K562 (cell line): Measurements from ENCODE around the gene FYB1. TPM values are rescaled to one million over a fixed set of nuclear protein-coding genes. Genes with fewer than 3 reads are reported as not detected.

Experiments
- ATF4 ChIP-seq: fragments of 450-650 bp; formaldehyde crosslinking; IDR thresholded peaks from 2 replicates; pipeline ENCODE4 v1.4.0; 2022; ENCODE audit warnings: mild to moderate bottlenecking, moderate library complexity
- CBFA2T3 ChIP-seq: fragments of 450-650 bp; IDR thresholded peaks from 2 replicates; pipeline ENCODE4 v1.6.1; 2017
- CBX2 ChIP-seq: fragments of 200-600 bp; sonication (generic); IDR thresholded peaks from one replicate; pipeline ENCODE4 v1.6.1; 2012; ENCODE audit warnings: mild to moderate bottlenecking, low read length, inconsistent platforms; ENCODE audit not compliant: insufficient read depth, poor library complexity, severe bottlenecking
- CCNT2 ChIP-seq: IDR thresholded peaks from 2 replicates; pipeline ENCODE4 v1.6.1; 2011; ENCODE audit warnings: borderline replicate concordance, low read depth, mild to moderate bottlenecking, moderate library complexity, mixed read lengths, low read length; ENCODE audit not compliant: insufficient read length; ENCODE audit errors: extremely low read depth
- CEBPG ChIP-seq, 3 experiments: fragments of 200-800 bp in 1 of 3; sonication (Bioruptor generic) in 1 of 3; sonication (generic) in 1 of 3; formaldehyde crosslinking in 1 of 3; IDR thresholded peaks in 2 of 3; conservative IDR thresholded peaks in 1 of 3; 2 replicates each; pipeline versions ENCODE4 v1.6.1 to v1.8.0; 2016 to 2022; ENCODE audit warnings: missing compliant biosample characterization in 2 of 3, missing genetic modification characterization in 2 of 3, mild to moderate bottlenecking in 1 of 3, missing genetic modification reagents in 1 of 3
- ERF ChIP-seq: fragments of 450-650 bp; formaldehyde crosslinking; IDR thresholded peaks from 2 replicates; pipeline ENCODE4 v1.4.0; 2020; ENCODE audit warnings: mild to moderate bottlenecking, mixed read lengths
- FOXO4 ChIP-seq: fragments of 450-650 bp; formaldehyde crosslinking; IDR thresholded peaks from 2 replicates; pipeline ENCODE4 v1.4.0; 2020; ENCODE audit warnings: mild to moderate bottlenecking, moderate library complexity
- MYNN ChIP-seq, 2 experiments: sonication (generic); formaldehyde crosslinking in 1 of 2; IDR thresholded peaks; 2 replicates each; pipeline versions ENCODE4 v1.5.0 to v1.6.1; 2016 to 2020; ENCODE audit warnings: antibody characterized with exemption in 1 of 2, missing genetic modification reagents in 1 of 2
- PATZ1 ChIP-seq: fragments of 250-450 bp; sonication (Bioruptor Pico); IDR thresholded peaks from 2 replicates; pipeline ENCODE4 v1.5.0; 2020; ENCODE audit warnings: mild to moderate bottlenecking, borderline replicate concordance
- POLR2AphosphoS5 ChIP-seq: IDR thresholded peaks from 2 replicates; pipeline ENCODE4 v1.6.1; 2011; ENCODE audit warnings: mild to moderate bottlenecking, low read depth, low read length, moderate library complexity; ENCODE audit not compliant: control insufficient read depth, insufficient read depth
- REST ChIP-seq, 2 experiments: fragments of 450-650 bp; formaldehyde crosslinking in 1 of 2; IDR thresholded peaks; 2 replicates each; pipeline versions ENCODE4 v1.4.0 to v1.6.1; 2014 to 2020; ENCODE audit warnings: mild to moderate bottlenecking in 2 of 2, borderline replicate concordance in 1 of 2, low read depth in 1 of 2
- RHOXF2B ChIP-seq: fragments of 250-450 bp; sonication (Bioruptor Pico); conservative IDR thresholded peaks from 2 replicates; pipeline ENCODE4 v1.5.1; 2021
- SMARCA4 ChIP-seq: fragments of 450-650 bp; IDR thresholded peaks from 2 replicates; pipeline ENCODE4 v1.6.1; 2016
- SOX6 ChIP-seq: fragments of 450-650 bp; IDR thresholded peaks from 2 replicates; pipeline ENCODE4 v1.6.1; 2014; ENCODE audit warnings: mild to moderate bottlenecking
- ZNF444 ChIP-seq: fragments of 250-450 bp; sonication (Bioruptor Pico); IDR thresholded peaks from 2 replicates; pipeline ENCODE4 v1.4.0; 2020; ENCODE audit warnings: mild to moderate bottlenecking, moderate library complexity
- polyA plus RNA-seq, 8 experiments: library from polyadenylated mRNA; depleted of rRNA in 4 of 8; stranded (reverse) in 5 of 8; unstranded in 3 of 8; fragments of >200 nt; fragmentation: Nextera tagmentation in 2 of 8; fragmentation: Illumina TruSeq in 1 of 8; extraction: Ambion mirVana in 2 of 8; extraction: Trizol in 1 of 8; gene quantifications; 2 replicates each; pipeline versions ENCODE4 v1.2.1 to v1.2.3, GENCODE V29; 2011 to 2014; ENCODE audit warnings: inconsistent platforms in 1 of 8, missing spikeins in 1 of 8
- total RNA-seq, 7 experiments: library from RNA; depleted of rRNA in 6 of 7; stranded (reverse); fragments of >200 nt in 6 of 7; fragmentation: Illumina TruSeq in 2 of 7; extraction: Trizol in 2 of 7; gene quantifications; 2 replicates each; pipeline versions ENCODE4 v1.2.1 to v1.2.3, GENCODE V29; 2011 to 2021; ENCODE audit warnings: low replicate concordance in 1 of 7

Gene FYB1
- total and polyA plus RNA-seq, 9 of the 15 experiments (the other 6 are each of a cell fraction or from before 2014, with no cell fraction given): 4.7 to 31.5 (median 9.7) TPM

- TF ChIP-seq REST (IDR thresholded peaks at IDR 0.05; ENCODE audit: borderline replicate concordance): no peak
- TF ChIP-seq REST (CRISPR knock-in tag; IDR thresholded peaks at IDR 0.05; ENCODE audit: low read depth): no peak
- no peak for TF ChIP-seq CCNT2
- TF ChIP-seq ERF (CRISPR knock-in tag): peak; percentile 94
- TF ChIP-seq SMARCA4: no peak
- peak; percentile 79 for TF ChIP-seq ATF4 (CRISPR knock-in tag)
- TF ChIP-seq CBX2: no peak
- no peak for TF ChIP-seq RHOXF2B (CRISPR knock-in tag)
- TF ChIP-seq CEBPG (CRISPR knock-in tag; IDR thresholded peaks at IDR 0.05): no peak
- TF ChIP-seq CEBPG (tag; conservative IDR thresholded peaks at IDR 0.05 in 1 of 2, IDR thresholded peaks at IDR 0.05 in 1 of 2): no peak
- TF ChIP-seq MYNN (IDR thresholded peaks at IDR 0.05): no peak
- no peak for TF ChIP-seq MYNN (CRISPR knock-in tag; IDR thresholded peaks at IDR 0.05)
- no peak for TF ChIP-seq SOX6
- peak; percentile 67; the same call in 1 of the 2 replicates for TF ChIP-seq FOXO4 (CRISPR knock-in tag)
- TF ChIP-seq ZNF444: peak; percentile 82
- TF ChIP-seq PATZ1 (CRISPR knock-in tag): no peak
- TF ChIP-seq CBFA2T3: no peak
- no peak for TF ChIP-seq POLR2AphosphoS5
Observed at GRCh38 chr5:39149966-39150365, 69.4 kb downstream of the FYB1 start (continued).
